GM19463 (cell line): Measurements from ENCODE around the gene TSHZ1.

Source experiments
- ATAC-seq: cut with Tn5 transposase; IDR thresholded peaks from one replicate; pipeline ENCODE4 v1.9.1; 2021; ENCODE audit warnings: mild to moderate bottlenecking, moderate library complexity; ENCODE audit not compliant: unreplicated experiment

The TSHZ1 gene

DNA sequence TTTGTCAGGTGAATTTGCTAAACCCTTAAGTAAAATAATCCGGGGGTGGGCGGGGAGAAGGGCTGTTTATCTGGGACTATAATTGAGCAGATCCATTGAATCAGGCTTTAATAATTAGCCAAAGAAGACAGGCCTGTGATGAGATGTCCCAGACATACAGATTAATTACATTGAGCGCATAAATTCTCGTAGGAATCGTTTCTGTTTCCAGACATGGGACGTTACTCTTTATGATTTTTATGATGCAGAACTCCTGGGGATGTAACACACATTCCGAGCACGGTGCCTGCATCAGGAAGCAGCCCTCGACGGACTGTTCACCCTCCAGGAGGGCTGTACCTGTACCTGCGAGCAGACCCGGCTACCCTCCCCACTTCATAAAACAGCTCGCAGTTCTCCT lies 128.0 kb downstream of the TSHZ1 start:
- no peak for ATAC-seq
